ENCODE measurements around the gene RPS18.
A peak's percentile ranks its signal among the peaks of the same experiment; 100 is the strongest.
"Not testable (repeated sequence)": the region's sequence is repeated elsewhere in the genome, so short reads cannot be mapped to it uniquely, and the experiment has no call there.

RPS18 gene

DNA sequence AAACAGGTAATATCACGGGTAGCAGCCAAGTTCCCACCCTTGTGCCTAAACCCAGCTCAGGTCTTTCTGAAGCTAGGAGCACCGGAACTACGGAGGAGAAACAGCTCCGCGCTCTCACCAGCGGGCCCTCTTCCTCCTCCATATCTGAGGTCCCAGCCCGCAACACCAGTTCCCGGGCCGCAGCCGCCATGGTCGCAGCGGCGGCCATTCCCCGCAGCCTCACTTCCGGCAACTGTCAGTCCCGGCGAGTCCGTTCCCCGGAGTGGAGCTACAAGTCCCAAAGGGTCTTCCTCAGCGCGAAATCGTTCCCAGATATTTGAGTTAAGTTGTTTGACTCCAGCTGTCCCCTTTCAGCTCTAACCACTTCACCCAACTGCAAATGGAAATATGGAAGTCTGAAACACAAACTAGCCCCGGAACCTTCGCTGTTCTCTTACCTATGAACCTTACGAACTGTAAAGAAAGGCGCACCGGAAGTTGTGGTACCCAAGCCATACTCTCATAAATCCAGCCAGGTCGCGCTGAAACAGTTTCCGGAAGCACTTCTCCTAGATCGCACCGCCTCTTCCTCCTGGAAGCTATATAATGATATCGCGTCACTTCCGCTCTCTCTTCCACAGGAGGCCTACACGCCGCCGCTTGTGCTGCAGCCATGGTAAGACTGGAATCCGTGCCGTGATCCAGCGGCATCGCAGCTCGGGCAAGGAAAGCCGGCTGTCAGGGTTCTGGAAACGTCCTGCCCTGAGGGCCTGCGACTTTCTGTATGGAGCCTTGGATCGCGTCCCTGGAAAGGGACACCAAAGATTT lies at the start of gene RPS18, which contains the start of gene VPS52:
Gene RPS18 (plus strand): TSS at position 608 of the 807 bp plus-strand sequence. CDS start 45 bp downstream, at position 653.
Gene VPS52 (minus strand): TSS at position 409 of the 807 bp plus-strand sequence. CDS start 201 bp downstream, at position 208.
- peak; percentile 98 for DNase-seq (ENCODE audit: low read depth)
- H3K4me3 ChIP-seq (ENCODE audit: low read depth, low read length) = peak within 1 kb of the TSS; percentile 98

DNA sequence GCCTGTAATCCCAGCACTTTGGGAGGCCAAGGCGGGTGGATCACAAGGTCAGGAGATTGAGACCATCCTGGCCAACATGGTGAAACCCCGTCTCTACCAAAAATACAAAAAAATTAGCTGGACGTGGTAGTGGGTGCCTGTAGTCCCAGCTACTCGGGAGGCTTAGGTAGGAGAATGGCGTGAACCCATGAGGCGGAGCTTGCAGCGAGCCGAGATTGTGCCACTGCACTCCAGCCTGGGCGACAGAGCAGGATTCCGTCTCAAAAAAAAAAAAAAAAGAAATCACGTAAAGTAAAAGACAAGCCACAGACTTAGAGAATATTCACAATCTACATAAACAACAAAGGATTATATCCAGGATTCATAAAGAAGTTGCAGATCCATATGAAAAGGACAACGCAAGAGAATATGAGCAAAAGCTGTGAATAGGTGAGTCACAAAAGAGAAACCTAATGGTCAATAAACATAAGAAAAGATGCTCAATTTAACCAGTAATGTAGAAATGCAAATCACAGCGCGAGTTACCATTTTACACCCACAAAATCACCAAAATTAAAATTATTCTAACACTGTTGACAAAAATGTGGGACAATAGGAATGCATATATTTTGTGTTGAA lies 45.3 kb upstream of the RPS18 start:
- H3K4me3 ChIP-seq (ENCODE audit: low read depth, low read length); DNase-seq (ENCODE audit: low read depth): not testable (repeated sequence)

DNA sequence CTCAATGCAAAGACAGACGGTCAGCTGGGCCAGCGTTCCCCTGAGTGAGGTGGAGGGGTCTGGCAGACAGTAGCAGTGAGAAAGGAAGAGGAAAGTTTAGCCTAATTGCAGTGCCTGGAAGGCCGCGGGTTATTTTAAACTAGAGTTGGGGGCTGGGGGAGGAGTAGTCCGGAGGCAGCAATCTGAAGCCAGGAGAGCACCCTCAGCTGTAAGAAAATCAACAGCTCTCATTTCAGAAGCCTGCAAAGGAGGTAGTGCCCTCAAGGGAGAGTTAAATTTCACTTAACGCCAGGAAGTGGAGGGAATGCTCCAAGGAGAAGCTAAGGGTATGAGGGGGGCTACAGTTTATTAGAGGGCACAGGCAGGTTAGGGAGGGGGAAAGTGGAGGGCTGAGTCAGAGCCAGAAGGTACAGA lies 36.6 kb upstream of the RPS18 start:
- no peak for DNase-seq (ENCODE audit: low read depth)
- no peak overlapping the region for H3K4me3 ChIP-seq (ENCODE audit: low read depth, low read length)

DNA sequence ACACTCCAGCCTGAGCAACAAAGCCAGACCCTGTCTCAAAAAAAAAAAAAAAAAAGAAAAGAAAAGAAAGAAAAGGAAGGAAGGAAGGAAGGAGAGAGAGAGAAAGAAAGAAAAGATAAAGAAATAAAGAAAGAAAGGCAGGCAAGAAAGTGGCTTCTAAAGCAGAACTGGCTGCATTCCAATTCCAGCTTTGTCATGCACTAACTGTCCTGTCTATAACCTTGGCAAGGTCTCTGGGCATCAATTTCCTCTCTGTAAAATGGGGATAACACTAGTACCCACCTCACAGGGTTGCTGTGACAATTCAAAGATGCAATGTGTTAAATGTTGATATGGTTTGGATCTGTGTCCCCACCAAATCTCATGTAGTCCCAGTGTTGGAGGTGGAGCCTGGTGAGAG lies 35.5 kb upstream of the RPS18 start:
- H3K4me3 ChIP-seq (ENCODE audit: low read depth, low read length) = no peak overlapping the region
- no peak for DNase-seq (ENCODE audit: low read depth)

DNA sequence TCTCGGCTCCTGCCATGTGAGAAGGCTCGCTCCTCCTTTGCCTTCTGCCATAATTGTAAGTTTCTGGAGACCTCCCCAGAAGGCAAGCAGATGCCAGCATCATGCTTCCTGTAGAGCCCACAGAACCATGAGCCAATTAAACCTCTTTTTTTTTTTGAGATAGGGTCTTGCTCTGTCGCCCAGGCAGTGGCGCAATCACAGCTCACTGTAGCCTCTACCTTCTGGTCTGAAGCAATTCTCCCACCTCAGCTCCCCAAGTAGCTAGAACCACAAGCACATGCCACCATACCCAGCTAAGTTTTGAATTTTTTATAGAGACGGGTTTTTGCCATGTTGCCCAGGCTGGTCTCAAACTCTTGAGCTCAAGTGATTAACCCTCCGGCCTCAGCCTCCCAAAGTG lies 35.0 kb upstream of the RPS18 start:
- no peak for DNase-seq (ENCODE audit: low read depth)
- H3K4me3 ChIP-seq (ENCODE audit: low read depth, low read length) = no peak overlapping the region

DNA sequence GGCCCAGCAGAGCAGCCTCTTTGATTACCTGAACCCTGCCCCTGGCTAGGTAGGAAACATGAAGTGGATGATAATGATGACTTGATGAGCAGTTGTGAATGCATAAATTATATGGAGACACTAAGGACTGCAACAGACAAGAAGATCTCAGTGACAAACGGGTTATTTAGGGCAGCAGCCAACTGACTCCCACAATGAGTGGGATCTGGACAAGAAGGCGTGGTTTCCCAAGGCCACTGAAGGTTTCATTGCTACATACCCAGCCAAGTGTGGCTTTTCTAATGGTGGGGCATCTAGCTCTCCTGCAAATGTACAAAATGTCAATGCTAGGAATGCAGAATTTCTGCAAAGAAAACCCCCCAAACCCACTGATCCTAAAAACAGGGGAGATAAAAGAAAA lies 34.1 kb upstream of the RPS18 start:
- no peak overlapping the region for H3K4me3 ChIP-seq (ENCODE audit: low read depth, low read length)
- DNase-seq (ENCODE audit: low read depth) = no peak

DNA sequence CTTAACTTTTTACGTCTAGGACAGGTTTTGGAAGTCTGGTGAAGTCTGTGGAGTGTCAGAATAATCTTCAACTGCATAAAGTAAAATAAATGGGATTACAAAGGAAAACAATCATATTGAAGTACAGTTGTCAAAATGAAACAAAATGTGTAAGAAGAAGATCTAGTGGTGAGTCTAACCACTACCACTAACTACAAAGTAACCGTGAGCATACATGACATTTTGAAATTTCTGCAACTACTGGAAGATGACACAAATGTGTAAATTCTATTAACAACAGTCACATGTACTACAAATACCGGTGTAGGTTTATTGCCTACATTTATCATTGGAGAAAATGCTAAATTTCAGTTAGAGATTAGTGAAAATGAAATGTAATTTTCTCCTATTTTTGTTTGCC lies 29.9 kb upstream of the RPS18 start:
- H3K4me3 ChIP-seq (ENCODE audit: low read depth, low read length) = no peak overlapping the region
- no peak for DNase-seq (ENCODE audit: low read depth)

DNA sequence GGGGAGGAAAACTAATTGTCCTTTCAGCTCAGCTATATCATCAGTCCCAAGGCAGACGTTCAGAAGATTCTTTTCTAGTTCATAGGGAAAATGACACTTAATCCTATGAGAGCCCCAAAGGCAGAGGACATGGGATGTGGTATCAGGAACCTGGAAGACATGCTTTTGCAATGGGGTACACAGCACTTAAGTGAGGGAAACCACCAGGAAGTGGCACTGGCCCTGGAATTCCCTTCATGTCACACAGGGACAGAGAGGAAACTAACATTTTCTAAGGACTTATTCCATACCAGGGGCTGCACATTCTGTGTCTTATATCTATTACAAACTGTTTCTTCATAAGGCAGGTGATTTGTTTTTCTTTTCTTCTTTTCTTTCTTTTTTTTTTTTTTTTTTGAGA lies 28.4 kb upstream of the RPS18 start:
- no peak for DNase-seq (ENCODE audit: low read depth)
- no peak overlapping the region for H3K4me3 ChIP-seq (ENCODE audit: low read depth, low read length)

DNA sequence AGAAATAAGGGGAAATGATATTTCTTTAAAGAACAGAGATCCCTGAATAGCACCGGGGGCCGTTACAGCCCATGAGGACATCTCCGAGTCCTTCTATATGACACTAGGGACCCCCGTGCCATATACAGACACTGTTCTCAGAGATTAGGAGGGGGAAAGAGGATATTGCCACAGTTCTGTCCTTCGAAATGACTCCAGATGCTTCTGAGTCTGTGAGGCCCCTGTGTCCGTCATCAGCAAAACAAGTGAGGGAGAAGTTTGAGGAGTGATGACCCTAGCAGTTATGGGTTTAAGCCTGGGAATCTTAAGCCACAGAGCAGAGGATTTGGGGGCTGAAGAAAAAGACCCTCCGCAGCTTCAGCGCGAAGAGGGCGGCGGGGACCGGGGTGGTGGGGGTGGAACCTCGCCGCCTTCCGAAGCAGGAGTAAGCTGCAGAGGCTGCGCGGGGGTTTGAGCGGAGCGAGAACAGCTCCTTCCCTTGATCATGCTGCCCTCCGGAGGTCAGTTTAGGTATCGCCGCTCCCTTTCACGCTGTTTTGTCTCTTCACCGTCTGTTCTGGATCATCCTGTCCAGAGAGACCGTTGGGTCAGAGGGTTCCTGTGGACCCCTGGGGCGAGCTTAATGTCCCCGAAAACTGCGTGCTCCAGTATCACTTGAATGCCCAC lies 23.8 kb upstream of the RPS18 start:
- DNase-seq (ENCODE audit: low read depth) = peak; percentile 50
- H3K4me3 ChIP-seq (ENCODE audit: low read depth, low read length) = peak overlapping the region; percentile 63

DNA sequence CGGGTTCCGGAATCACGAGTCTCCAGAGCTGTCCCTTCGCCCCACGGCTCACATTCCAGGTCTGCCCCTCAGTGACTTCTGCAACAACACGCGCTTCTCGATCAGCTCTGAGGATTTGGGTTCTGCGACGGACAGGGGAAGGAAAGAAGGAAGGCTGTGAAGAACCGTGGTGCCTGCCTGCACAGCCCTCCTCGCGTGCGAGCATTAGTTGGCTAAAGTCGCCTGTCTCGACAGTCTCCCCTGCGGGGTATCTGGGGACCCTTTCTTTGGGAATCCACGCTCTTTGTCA lies 23.3 kb upstream of the RPS18 start:
- DNase-seq (ENCODE audit: low read depth) = peak; percentile 14
- H3K4me3 ChIP-seq (ENCODE audit: low read depth, low read length) = peak overlapping the region; percentile 63

DNA sequence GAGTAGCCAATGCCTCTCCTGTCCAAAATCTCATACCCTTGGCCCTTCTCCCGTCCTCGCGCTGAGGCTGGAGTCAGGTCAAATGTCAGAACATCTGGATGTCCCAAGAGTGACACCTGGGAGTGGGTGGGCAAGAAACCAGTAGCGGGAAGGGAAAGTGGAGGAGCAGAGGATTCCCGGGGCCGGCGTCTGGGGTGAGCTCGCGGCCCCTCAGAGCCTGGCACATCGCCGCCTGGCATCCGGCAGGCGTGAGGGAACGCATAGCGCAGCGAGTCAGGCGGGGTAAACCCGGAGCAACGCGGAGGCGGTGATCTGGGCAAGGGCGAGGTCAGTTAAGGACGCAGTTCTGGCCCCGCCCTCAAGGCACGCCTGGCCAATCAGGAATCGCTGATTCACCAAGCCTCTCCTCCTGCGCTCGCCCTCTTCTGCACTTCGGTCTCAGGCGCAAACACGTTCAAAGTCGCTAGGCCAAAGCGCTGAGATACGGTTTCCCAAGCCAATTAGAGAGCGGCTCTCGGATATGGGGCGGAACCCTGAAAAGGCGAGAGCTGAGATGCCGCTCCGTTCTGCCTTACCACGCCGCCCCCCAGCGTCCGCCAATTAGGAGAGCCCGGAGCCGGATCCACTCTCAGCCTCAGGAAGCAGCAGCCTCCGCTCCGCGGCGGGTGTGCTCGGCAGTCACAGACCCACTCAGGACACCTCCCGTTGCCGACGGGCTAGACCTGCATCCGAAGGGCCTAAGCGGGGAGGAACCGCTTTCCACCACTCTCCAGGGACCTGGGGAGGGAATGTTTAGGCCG lies 22.7 kb upstream of the RPS18 start:
- H3K4me3 ChIP-seq (ENCODE audit: low read depth, low read length) = peak overlapping the region; percentile 63

DNA sequence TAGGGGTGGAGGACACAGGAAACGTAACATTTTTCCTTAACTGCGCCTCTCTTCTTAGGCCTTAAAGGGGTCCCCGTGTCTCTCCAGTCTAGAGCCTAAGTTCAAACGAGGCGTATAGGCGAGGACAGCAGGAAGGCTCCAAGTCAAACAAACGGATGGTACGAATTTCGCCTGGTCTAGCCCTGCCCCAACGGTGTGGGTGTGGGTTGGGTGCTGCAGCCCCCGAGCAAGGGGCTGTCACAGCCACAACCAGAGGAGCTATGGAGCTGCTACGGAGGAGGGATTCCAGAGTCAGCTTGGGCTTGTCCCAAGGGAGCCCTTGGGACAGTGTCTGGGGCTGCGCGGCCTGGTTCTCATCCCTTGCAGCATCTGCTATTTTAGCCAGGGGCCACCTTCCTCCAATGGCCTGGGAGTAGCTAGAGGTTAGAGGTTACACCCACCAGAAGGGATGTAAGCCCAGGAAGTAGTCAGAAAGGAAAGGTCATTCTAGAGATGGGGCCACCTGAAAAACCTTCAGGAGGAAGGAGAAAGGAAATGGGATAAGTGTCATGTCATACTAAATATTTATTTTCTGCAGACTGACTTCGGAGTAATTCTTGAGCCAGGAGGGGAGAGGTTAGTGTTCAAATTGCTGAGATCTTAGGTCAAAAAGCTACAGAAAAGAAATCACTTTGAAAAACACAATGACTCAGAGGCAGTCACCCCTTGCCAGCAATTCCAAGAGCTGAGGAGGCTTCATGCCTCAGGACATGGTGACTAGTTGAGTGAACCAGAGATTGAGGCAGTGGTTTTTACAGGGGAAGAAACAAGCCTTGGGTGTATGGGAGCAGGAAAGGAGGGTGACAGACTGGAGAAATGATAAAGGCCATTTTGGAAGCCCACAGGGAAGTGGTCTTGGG lies 21.9 kb upstream of the RPS18 start:
- DNase-seq (ENCODE audit: low read depth) = peak; percentile 53
- H3K4me3 ChIP-seq (ENCODE audit: low read depth, low read length) = peak overlapping the region; percentile 63

More for the DNA sequence above, 22.7 kb upstream of the RPS18 start:
- peak; percentile 97 for DNase-seq (ENCODE audit: low read depth)

DNA sequence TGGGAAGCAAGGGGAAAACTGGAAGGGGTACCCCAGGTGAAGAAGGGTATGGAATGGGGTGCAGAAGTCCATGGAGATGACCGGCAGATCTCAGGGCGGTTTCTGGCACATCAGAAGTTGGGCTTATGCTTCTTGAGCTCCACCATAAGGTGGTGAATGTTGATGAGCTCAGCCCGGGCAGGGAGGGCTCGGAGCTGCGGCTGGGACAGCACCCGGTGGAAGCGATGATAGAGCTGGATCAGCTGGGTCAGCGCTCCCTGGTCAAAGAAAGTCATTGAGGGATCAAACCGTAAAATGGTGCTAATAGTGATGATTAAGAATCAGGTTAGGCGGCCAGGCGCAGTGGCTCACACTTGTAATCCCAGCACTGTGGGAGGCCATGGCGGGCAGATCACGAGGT lies 21.1 kb upstream of the RPS18 start:
- H3K4me3 ChIP-seq (ENCODE audit: low read depth, low read length) = no peak overlapping the region
- DNase-seq (ENCODE audit: low read depth) = no peak

DNA sequence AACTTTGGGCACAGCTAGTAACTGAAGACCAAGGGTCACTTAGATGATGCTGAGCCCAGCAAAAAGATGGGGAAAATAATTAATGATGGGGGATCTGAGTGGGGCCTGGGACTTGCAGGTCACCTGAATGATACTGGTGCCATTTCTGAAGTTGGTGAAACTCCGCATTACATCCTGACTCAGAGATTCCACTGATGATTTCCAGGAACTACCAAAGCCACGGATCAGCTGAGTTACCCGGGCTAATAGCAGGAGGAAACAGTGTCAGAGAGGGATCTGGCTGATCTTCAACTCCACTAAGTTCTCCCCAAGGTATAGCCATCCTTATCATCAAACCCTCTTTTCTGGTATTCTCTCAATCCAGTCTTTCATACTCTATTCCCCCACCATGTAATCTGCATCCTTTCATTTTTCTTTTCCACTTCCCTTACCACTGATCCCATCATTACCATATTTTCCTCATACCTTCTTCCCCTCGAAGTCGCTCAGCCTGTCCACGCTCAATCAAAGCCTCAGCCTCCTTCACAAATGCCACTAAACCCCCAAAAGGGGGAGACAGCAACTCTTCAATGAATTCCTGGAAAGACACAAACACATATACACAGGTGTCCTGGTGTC lies 20.4 kb upstream of the RPS18 start:
- DNase-seq (ENCODE audit: low read depth) = no peak

DNA sequence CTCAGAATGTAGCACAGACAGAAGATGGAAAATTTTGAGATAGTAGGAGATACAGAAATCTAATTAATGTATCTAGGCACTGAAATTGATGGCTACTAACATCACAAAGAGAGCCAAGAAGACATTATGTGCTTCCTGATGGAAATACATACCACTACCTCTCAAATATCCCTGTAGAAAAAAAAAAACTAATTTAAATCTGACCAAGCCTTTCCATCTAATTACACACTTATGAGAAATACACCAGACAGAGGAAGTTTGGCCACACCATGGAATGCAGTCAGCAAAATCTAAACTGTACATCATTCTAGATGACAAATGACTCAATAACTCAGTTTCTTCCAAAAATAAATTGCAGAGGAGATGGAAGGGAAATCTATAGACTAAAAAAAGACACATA lies 19.1 kb upstream of the RPS18 start:
- H3K4me3 ChIP-seq (ENCODE audit: low read depth, low read length) = no peak overlapping the region
- no peak for DNase-seq (ENCODE audit: low read depth)

More for the DNA sequence above, 20.4 kb upstream of the RPS18 start:
- H3K4me3 ChIP-seq (ENCODE audit: low read depth, low read length) = no peak overlapping the region

DNA sequence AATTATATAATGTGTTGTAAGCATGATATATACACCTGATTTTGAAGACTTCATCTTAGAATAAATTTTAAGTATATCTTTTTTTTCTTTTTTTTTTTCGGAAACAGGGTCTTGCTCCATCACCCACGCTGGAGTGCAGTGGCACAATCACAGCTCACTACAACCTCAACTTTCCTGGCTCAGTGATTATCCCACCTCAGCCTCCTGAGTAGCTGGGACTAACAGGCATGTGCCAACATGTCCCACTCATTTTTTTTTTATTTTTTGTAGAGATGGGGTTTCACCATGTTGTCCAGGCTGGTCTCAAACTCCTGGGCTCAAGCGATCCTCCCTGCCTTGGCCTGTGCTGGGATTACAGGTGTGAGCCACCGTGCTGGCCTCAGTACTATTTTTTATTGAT lies 17.3 kb upstream of the RPS18 start:
- H3K4me3 ChIP-seq (ENCODE audit: low read depth, low read length) = no peak overlapping the region
- DNase-seq (ENCODE audit: low read depth) = no peak

DNA sequence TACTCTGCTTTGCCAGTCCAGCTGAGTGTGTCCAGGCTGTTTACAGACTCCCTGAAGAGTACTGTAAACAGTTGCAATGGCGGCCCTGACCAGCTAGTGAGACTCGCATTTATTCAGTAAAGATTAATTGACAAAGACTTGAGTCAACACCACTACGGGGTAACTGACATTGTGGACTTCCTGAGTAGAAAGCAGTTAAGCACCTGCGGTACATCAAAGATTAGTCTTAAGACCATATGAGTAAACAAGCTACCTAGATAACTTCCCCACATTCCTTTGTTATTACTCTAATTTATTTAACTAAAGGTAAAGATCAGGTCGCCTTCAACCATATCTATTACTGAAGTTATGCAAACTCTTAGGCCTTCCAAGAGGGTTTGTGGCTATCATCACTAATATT lies 12.8 kb upstream of the RPS18 start:
- no peak overlapping the region for H3K4me3 ChIP-seq (ENCODE audit: low read depth, low read length)
- DNase-seq (ENCODE audit: low read depth) = no peak

DNA sequence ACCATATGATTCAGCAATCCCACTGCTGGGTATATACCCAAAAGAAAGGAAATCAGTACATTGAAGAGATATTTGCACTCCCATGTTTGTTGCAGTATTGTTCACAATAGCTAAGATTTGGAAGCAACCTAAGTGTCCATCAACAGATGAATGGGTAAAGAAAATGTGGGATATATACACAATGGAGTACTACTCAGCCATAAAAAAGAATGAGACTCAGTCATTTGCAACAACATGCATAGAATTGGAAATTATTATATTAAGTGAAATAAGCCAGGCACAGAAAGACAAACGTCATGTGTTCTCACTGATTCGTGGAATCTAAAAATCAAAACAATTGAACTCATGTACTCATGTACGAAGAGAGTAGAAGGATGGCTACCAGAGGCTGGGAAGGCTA lies 9.4 kb upstream of the RPS18 start:
- not testable (repeated sequence) for DNase-seq (ENCODE audit: low read depth); H3K4me3 ChIP-seq (ENCODE audit: low read depth, low read length)

All from skeletal muscle cell (primary cell).